ENCODE measurements around the gene GPHA2.

The GPHA2 gene

DNA sequence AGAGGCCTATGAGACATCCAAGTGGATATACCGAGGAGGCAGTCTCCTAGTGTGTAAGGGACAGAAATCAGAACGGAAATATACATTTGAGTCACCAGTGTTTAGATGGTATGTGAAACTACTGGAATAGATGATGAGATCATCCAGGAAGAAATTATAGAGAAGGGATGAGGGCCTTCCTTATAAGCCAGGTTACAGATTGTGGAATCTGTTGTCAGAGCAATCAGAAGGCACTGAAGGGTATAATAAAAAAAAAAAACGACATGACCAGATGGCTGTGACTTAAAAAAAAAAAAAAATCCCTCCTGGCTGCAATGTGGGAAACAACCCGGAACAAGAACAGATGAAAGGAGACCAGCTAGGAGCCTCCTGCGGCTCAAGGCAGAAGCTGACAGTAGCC lies 33.5 kb upstream of the GPHA2 start:
- TF ChIP-seq, protein P1, sequence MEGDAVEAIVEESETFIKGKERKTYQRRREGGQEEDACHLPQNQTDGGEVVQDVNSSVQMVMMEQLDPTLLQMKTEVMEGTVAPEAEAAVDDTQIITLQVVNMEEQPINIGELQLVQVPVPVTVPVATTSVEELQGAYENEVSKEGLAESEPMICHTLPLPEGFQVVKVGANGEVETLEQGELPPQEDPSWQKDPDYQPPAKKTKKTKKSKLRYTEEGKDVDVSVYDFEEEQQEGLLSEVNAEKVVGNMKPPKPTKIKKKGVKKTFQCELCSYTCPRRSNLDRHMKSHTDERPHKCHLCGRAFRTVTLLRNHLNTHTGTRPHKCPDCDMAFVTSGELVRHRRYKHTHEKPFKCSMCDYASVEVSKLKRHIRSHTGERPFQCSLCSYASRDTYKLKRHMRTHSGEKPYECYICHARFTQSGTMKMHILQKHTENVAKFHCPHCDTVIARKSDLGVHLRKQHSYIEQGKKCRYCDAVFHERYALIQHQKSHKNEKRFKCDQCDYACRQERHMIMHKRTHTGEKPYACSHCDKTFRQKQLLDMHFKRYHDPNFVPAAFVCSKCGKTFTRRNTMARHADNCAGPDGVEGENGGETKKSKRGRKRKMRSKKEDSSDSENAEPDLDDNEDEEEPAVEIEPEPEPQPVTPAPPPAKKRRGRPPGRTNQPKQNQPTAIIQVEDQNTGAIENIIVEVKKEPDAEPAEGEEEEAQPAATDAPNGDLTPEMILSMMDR (IDR thresholded peaks at IDR 0.05; ENCODE audit: low read depth, low read length, missing control alignments) = no peak
- no peak for DNase-seq (ENCODE audit: low read depth)
- H3K4me3 ChIP-seq (ENCODE audit: low read depth, low read length) = no peak overlapping the region
- in situ Hi-C loops (cut with HindIII; ENCODE audit: low sequenced_read_pairs) = no loop called here

DNA sequence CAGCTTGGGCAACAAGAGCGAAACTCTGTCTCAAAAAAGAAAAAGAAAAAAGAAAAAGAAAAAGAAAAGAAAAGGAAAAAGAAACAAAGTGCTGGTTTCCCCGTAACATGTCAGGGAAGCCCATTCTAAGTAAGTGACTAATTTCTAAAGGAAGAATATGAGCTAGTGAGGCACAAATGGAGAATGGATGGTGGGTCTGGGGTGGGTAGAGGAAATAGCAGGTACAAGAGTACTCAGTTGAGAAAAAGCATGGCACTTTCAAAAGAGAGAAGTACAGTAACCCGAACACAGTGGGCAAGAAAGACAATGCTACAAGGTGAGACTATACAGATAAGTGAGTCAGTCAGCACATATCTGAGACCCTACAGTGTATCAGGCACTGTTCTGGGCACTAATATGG lies 31.7 kb upstream of the GPHA2 start:
- H3K4me3 ChIP-seq (ENCODE audit: low read depth, low read length) = no peak overlapping the region
- no peak for DNase-seq (ENCODE audit: low read depth)
- TF ChIP-seq, protein P1 (IDR thresholded peaks at IDR 0.05; ENCODE audit: low read depth, low read length, missing control alignments) = no peak
- in situ Hi-C loops (cut with HindIII; ENCODE audit: low sequenced_read_pairs) = no loop called here

DNA sequence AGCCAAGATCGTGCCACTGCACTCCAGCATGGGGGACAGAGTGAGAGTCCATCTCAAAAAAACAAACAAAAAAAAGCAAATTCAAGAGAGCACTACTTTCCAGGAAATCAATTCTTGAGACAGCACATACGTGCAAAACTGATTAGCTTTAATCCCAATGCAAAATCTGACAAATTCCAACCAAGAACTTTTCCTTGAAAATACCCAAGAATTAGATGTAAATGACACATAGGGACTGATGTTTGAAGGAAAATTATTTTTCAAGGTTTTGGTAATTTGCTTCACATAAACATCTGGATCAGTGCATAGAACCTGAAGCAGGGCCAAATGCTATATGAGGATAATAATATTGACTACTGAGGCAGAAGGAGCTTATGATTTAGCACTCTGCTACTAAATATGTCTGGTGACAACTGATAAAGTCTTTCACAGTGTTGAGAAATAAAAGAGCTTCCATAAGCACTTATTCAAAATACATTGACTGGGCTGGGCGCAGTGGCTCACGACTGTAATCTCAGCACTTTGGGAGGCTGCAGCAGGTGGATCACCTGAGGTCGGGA lies 27.5 kb upstream of the GPHA2 start:
- TF ChIP-seq, protein P1 (IDR thresholded peaks at IDR 0.05; ENCODE audit: low read depth, low read length, missing control alignments) = no peak
- no peak for DNase-seq (ENCODE audit: low read depth)
- no peak overlapping the region for H3K4me3 ChIP-seq (ENCODE audit: low read depth, low read length)
- in situ Hi-C loops (cut with HindIII; ENCODE audit: low sequenced_read_pairs) = no loop called here

DNA sequence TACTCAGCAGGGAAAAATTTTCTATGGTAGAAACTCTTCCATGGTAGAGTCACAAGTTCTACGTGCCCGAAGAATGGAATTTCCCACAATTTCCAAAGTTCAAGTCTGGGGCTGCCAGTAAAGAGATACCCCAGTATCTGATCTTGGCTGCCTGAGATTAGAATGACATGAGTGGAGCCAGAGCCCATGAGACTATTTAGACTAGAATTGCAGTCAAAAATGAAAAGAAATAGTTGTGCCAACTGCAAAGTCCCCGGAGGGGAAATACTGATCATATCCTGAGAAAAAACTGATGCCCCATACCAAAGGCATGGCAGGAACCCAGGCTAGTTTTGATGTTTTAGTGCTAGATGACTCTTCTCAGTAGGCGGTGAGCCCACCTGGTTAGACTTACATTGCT lies 25.0 kb upstream of the GPHA2 start:
- in situ Hi-C loops (cut with HindIII; ENCODE audit: low sequenced_read_pairs) = no loop called here
- H3K4me3 ChIP-seq (ENCODE audit: low read depth, low read length) = no peak overlapping the region
- no peak for DNase-seq (ENCODE audit: low read depth)
- TF ChIP-seq, protein P1 (IDR thresholded peaks at IDR 0.05; ENCODE audit: low read depth, low read length, missing control alignments) = no peak

DNA sequence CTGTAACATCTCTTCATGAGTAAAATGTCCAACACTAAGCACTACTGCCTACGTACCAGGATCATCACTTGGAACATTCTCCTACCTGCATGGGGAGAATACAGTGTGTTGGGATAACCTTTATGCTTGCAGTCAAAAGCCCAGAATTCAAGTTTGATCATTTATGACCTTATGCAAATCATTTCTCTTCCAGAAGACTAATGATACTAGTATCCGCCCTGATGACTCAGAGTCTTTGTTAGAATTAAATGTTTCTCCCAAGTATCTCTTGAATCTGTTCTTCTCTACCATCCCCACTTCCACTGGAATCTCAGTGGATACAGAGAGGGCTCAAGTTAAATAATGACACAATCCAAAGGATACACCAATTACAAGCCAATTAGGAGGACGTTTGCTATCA lies 23.8 kb upstream of the GPHA2 start:
- no peak overlapping the region for H3K4me3 ChIP-seq (ENCODE audit: low read depth, low read length)

DNA sequence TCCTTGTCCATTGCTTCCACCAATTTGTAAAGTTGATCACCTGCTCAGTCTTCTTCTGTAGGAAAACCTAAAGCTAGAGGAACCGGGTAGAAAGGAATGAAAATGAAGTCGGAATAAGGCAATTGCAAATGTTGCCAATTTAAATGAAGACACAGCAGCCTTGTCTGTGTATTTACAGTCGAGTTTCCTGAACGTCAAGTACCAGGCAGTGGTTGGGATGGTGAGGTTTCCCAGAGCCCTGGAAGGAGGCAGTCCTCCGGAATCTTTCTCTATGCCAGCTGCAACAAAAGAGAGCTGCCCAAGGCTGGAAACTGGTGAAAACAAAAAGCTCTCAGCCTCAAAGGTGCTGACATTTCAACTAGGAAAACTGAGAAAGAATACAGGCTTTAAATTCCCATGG lies 18.5 kb upstream of the GPHA2 start:
- no peak overlapping the region for H3K4me3 ChIP-seq (ENCODE audit: low read depth, low read length)
- in situ Hi-C loops (cut with HindIII; ENCODE audit: low sequenced_read_pairs) = no loop called here
- no peak for DNase-seq (ENCODE audit: low read depth)
- TF ChIP-seq, protein P1 (IDR thresholded peaks at IDR 0.05; ENCODE audit: low read depth, low read length, missing control alignments) = no peak

More for the DNA sequence above, 23.8 kb upstream of the GPHA2 start:
- no peak for DNase-seq (ENCODE audit: low read depth)
- in situ Hi-C loops (cut with HindIII; ENCODE audit: low sequenced_read_pairs) = no loop called here
- TF ChIP-seq, protein P1 (IDR thresholded peaks at IDR 0.05; ENCODE audit: low read depth, low read length, missing control alignments) = no peak
